ENCODE measurements around the gene VPS52.

- no peak for TF ChIP-seq EZH2 (IDR thresholded peaks at IDR 0.05)
- TF ChIP-seq, protein P1, sequence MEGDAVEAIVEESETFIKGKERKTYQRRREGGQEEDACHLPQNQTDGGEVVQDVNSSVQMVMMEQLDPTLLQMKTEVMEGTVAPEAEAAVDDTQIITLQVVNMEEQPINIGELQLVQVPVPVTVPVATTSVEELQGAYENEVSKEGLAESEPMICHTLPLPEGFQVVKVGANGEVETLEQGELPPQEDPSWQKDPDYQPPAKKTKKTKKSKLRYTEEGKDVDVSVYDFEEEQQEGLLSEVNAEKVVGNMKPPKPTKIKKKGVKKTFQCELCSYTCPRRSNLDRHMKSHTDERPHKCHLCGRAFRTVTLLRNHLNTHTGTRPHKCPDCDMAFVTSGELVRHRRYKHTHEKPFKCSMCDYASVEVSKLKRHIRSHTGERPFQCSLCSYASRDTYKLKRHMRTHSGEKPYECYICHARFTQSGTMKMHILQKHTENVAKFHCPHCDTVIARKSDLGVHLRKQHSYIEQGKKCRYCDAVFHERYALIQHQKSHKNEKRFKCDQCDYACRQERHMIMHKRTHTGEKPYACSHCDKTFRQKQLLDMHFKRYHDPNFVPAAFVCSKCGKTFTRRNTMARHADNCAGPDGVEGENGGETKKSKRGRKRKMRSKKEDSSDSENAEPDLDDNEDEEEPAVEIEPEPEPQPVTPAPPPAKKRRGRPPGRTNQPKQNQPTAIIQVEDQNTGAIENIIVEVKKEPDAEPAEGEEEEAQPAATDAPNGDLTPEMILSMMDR (IDR thresholded peaks at IDR 0.05) = no peak
These were observed 40.9 kb upstream of the VPS52 start for GRCh38 chr6:33312361-33313104.
